IMR-90 (cell line): ENCODE results near the gene LRP11. TPM values are rescaled to one million over a fixed set of nuclear protein-coding genes. Genes with fewer than 3 reads are reported as not detected.

Experiments used
- ATAC-seq: fragments of 200-7000 bp; cut with Tn5 transposase; 2 replicates; pipeline ENCODE4 v1.9.1; 2020; ENCODE audit warnings: low read depth, mild to moderate bottlenecking, moderate library complexity
- BruUV-seq: library from RNA; stranded (reverse); fragments of 400-500 nt; replicated peaks from 2 replicates; lab custom pipeline; 2021; lab: Mats Ljungman, UMichigan
- CTCF ChIA-PET: fragments of 300-600 bp; formaldehyde crosslinking; extraction: SDS; loops from one replicate; lab custom pipeline; 2021; ENCODE audit warnings: antibody characterized with exemption; lab: Yijun Ruan, JAX
- POLR2A ChIA-PET: fragments of 300-600 bp; sonication (Branson Sonifier 250); formaldehyde crosslinking; loops from one replicate; lab custom pipeline; 2022; ENCODE audit warnings: antibody characterized with exemption; ENCODE audit not compliant: unreplicated experiment; lab: Charles Lee
- DNase-seq: peaks from one replicate; pipeline ENCODE4 v3.0.0; 2013
- H2AFZ ChIP-seq: replicated peaks from 2 replicates; pipeline ENCODE3; 2013; ENCODE audit warnings: low read length, mild to moderate bottlenecking; ENCODE audit not compliant: poor library complexity
- H2AK5ac ChIP-seq: 2 replicates; pipeline ENCODE4 v1.6.1; 2013; ENCODE audit warnings: low read depth, low read length, inconsistent platforms
- H2AK9ac ChIP-seq: replicated peaks from 2 replicates; pipeline ENCODE3; 2013; ENCODE audit warnings: mild to moderate bottlenecking, low read depth, low read length, moderate library complexity; ENCODE audit not compliant: poor library complexity
- H2BK120ac ChIP-seq: 2 replicates; pipeline ENCODE4 v1.6.1; 2013; ENCODE audit warnings: low read depth, low read length, inconsistent platforms
- H2BK15ac ChIP-seq: 3 replicates; pipeline ENCODE4 v1.6.1; 2013; ENCODE audit warnings: low read depth, low read length, inconsistent platforms
- H2BK20ac ChIP-seq: 2 replicates; pipeline ENCODE4 v1.6.1; 2013; ENCODE audit warnings: low read depth, mild to moderate bottlenecking, inconsistent platforms, low read length, moderate library complexity
- H2BK5ac ChIP-seq: 2 replicates; pipeline ENCODE4 v1.6.1; 2013; ENCODE audit warnings: mild to moderate bottlenecking, low read depth, low read length, inconsistent platforms; ENCODE audit not compliant: poor library complexity, severe bottlenecking
- H3K14ac ChIP-seq: replicated peaks from 2 replicates; pipeline ENCODE4 v1.6.1; 2013; ENCODE audit warnings: low read depth, low read length, inconsistent platforms
- H3K18ac ChIP-seq: 2 replicates; pipeline ENCODE4 v1.6.1; 2013; ENCODE audit warnings: low read depth, low read length, control low read depth
- H3K23ac ChIP-seq: 2 replicates; pipeline ENCODE4 v1.6.1; 2013; ENCODE audit warnings: low read depth, low read length, inconsistent platforms
- H3K27ac ChIP-seq: 2 replicates; pipeline ENCODE4 v1.5.1; 2013; ENCODE audit warnings: mild to moderate bottlenecking, control low read depth, low read length; ENCODE audit not compliant: insufficient read depth
- H3K27me3 ChIP-seq: 2 replicates; pipeline ENCODE4 v1.6.1; 2013; ENCODE audit warnings: low read length; ENCODE audit not compliant: control insufficient read depth, insufficient read depth
- H3K36me3 ChIP-seq: 2 replicates; pipeline ENCODE4 v1.6.1; 2013; ENCODE audit warnings: low read length, mixed read lengths; ENCODE audit not compliant: control insufficient read depth, insufficient read depth
- H3K4ac ChIP-seq: 2 replicates; pipeline ENCODE4 v1.6.1; 2013; ENCODE audit warnings: low read depth, low read length, inconsistent platforms
- H3K4me1 ChIP-seq: 2 replicates; pipeline ENCODE4 v1.6.1; 2013; ENCODE audit warnings: low read length, mixed read lengths; ENCODE audit not compliant: control insufficient read depth, insufficient read depth
- H3K4me2 ChIP-seq: 2 replicates; pipeline ENCODE4 v1.6.1; 2013; ENCODE audit warnings: low read depth, mild to moderate bottlenecking, control low read depth, low read length, moderate library complexity
- H3K4me3 ChIP-seq: 2 replicates; pipeline ENCODE4 v1.5.1; 2013; ENCODE audit warnings: low read depth, mild to moderate bottlenecking, control low read depth, low read length, moderate library complexity; ENCODE audit not compliant: insufficient read depth
- H3K56ac ChIP-seq: 2 replicates; pipeline ENCODE4 v1.6.1; 2013; ENCODE audit warnings: low read length, inconsistent platforms; ENCODE audit not compliant: insufficient read depth; ENCODE audit errors: extremely low read depth
- H3K79me1 ChIP-seq, 2 experiments: 2 replicates each; pipeline ENCODE4 v1.6.1; 2013; ENCODE audit warnings: low read length in 2 of 2, inconsistent platforms in 1 of 2, low read depth in 1 of 2
- H3K9ac ChIP-seq: 2 replicates; pipeline ENCODE4 v1.6.1; 2013; ENCODE audit warnings: low read depth, low read length, control low read depth
- H3K9me1 ChIP-seq: 2 replicates; pipeline ENCODE4 v1.6.1; 2013; ENCODE audit warnings: low read length, inconsistent platforms; ENCODE audit not compliant: insufficient read depth
- H3K9me3 ChIP-seq: 2 replicates; pipeline ENCODE4 v1.6.1; 2013; ENCODE audit warnings: low read length; ENCODE audit not compliant: control insufficient read depth, insufficient read depth
- H4K20me1 ChIP-seq: 2 replicates; pipeline ENCODE4 v1.6.1; 2013; ENCODE audit warnings: low read length, inconsistent platforms; ENCODE audit not compliant: insufficient read depth
- H4K5ac ChIP-seq: 2 replicates; pipeline ENCODE4 v1.6.1; 2013; ENCODE audit warnings: mild to moderate bottlenecking, low read depth, low read length, control low read depth
- H4K8ac ChIP-seq, 2 experiments: 2 replicates each; pipeline ENCODE4 v1.6.1; 2013; ENCODE audit warnings: low read depth in 2 of 2, low read length in 2 of 2, control low read depth in 1 of 2, inconsistent platforms in 1 of 2
- H4K91ac ChIP-seq: 2 replicates; pipeline ENCODE4 v1.6.1; 2013; ENCODE audit warnings: low read depth, low read length, inconsistent platforms; ENCODE audit not compliant: insufficient read depth
- BHLHE40 ChIP-seq: fragments of 150-350 bp; IDR thresholded peaks from 2 replicates; pipeline ENCODE4 v1.6.1; 2016; ENCODE audit warnings: mild to moderate bottlenecking, low read depth, low read length
- CEBPB ChIP-seq: IDR thresholded peaks from 2 replicates; pipeline ENCODE4 v1.6.1; 2012; ENCODE audit warnings: low read depth, low read length, improper control_type of control experiment
- CHD1 ChIP-seq: IDR thresholded peaks from 2 replicates; pipeline ENCODE4 v1.6.1; 2012; ENCODE audit warnings: low read depth, low read length, improper control_type of control experiment
- CTCF ChIP-seq: conservative IDR thresholded peaks from 2 replicates; pipeline ENCODE4 v1.5.1; 2012; ENCODE audit warnings: mild to moderate bottlenecking, low read depth, low read length, improper control_type of control experiment
- ELK1 ChIP-seq: fragments of 150-350 bp; IDR thresholded peaks from 2 replicates; pipeline ENCODE4 v1.6.1; 2016; ENCODE audit warnings: low read depth, mild to moderate bottlenecking, low read length, moderate library complexity, borderline replicate concordance
- FOS ChIP-seq: fragments of 150-350 bp; IDR thresholded peaks from 2 replicates; pipeline ENCODE4 v1.6.1; 2016; ENCODE audit warnings: low read depth, low read length
- MAFK ChIP-seq: IDR thresholded peaks from 2 replicates; pipeline ENCODE4 v1.6.1; 2012; ENCODE audit warnings: low read depth, low read length, improper control_type of control experiment
- MAZ ChIP-seq: IDR thresholded peaks from 2 replicates; pipeline ENCODE4 v1.6.1; 2012; ENCODE audit warnings: low read depth, mild to moderate bottlenecking, low read length, improper control_type of control experiment, moderate library complexity, borderline replicate concordance
- MXI1 ChIP-seq: IDR thresholded peaks from 2 replicates; pipeline ENCODE4 v1.6.1; 2012; ENCODE audit warnings: low read depth, mild to moderate bottlenecking, low read length, moderate library complexity, borderline replicate concordance
- NFE2L2 ChIP-seq: fragments of 150-350 bp; IDR thresholded peaks from 2 replicates; pipeline ENCODE4 v1.6.1; 2016; ENCODE audit warnings: low read depth, mild to moderate bottlenecking, low read length
- POLR2A ChIP-seq: IDR thresholded peaks from 2 replicates; pipeline ENCODE4 v1.6.1; 2012; ENCODE audit warnings: mild to moderate bottlenecking, low read depth, low read length
- RAD21 ChIP-seq: IDR thresholded peaks from 2 replicates; pipeline ENCODE4 v1.6.1; 2012; ENCODE audit warnings: low read length, improper control_type of control experiment
- RCOR1 ChIP-seq: IDR thresholded peaks from 2 replicates; pipeline ENCODE4 v1.6.1; 2012; ENCODE audit warnings: mild to moderate bottlenecking, low read length, improper control_type of control experiment; ENCODE audit not compliant: insufficient replicate concordance
- RFX5 ChIP-seq: IDR thresholded peaks from 2 replicates; pipeline ENCODE4 v1.8.0; 2012; ENCODE audit warnings: low read depth, mild to moderate bottlenecking, low read length, moderate library complexity
- SMC3 ChIP-seq: fragments of 150-350 bp; IDR thresholded peaks from 2 replicates; pipeline ENCODE4 v1.6.1; 2016; ENCODE audit warnings: low read depth, mild to moderate bottlenecking, antibody characterized with exemption, low read length, moderate library complexity
- USF2 ChIP-seq: fragments of 150-350 bp; IDR thresholded peaks from 2 replicates; pipeline ENCODE4 v1.6.1; 2017; ENCODE audit warnings: mild to moderate bottlenecking, antibody characterized with exemption, low read length, low read depth
- WGBS, 2 experiments: methylation state at CpG; one replicate each; pipeline versions ENCODE4 v1.1.5 to v1.1.7; 2013; ENCODE audit warnings: missing lambda C conversion rate in 2 of 2; ENCODE audit not compliant: insufficient read length in 1 of 2; ENCODE audit errors: extremely low coverage in 2 of 2; 5-methylcytosine and 5-hydroxymethylcytosine counted together
- dilution Hi-C: fragments of 300-500 bp; cut with HindIII; formaldehyde crosslinking; loops from one replicate; pipeline ENCODE4 v1.14.3; 2018; ENCODE audit warnings: low sequenced_read_pairs; ENCODE audit not compliant: unreplicated experiment
- in situ Hi-C: fragments of 300-500 bp; cut with MboI; formaldehyde crosslinking; loops from 3 replicates; pipeline ENCODE4 v1.14.3; 2019; ENCODE audit warnings: low sequenced_read_pairs, inconsistent platforms, mixed read lengths
- intact Hi-C: fragments of 100-400 bp; cut with micrococcal nuclease; formaldehyde crosslinking; loops from 2 replicates; pipeline ENCODE4 v1.10.0; 2022
- polyA plus RNA-seq, 3 experiments: library from polyadenylated mRNA; depleted of rRNA; stranded (reverse); fragments of >200 nt; gene quantifications; 2 replicates each; pipeline ENCODE4 v1.2.3, GENCODE V29; 2012; ENCODE audit warnings: low replicate concordance in 1 of 3
- total RNA-seq: library from RNA; depleted of rRNA; stranded (reverse); fragments of >200 nt; gene quantifications from 2 replicates; pipeline ENCODE4 v1.2.3, GENCODE V29; 2012

Gene LRP11
- total and polyA plus RNA-seq, 2 of the 4 experiments (the other 2 are of a cell fraction) = 48.8 to 63.8 TPM

GRCh38 chr6:149905371-149905910 lies 41.3 kb upstream of the LRP11 start:
- no peak overlapping the region for H3K23ac ChIP-seq
- H3K4ac ChIP-seq = no peak overlapping the region
- no peak overlapping the region for H4K5ac ChIP-seq
- ChIA-PET POLR2A (no interaction called here), CTCF (interaction anchor here (1.5 kb wide), 1 partner anchor 65 kb away, joined by 4 read pairs; no protein-coding TSS in a partner anchor)
- no peak overlapping the region for H2AK5ac ChIP-seq
- H3K4me1 ChIP-seq = no peaks in the 10 kb centered on the region
- H2BK5ac ChIP-seq = no peak overlapping the region
- 69% methylated on average over 10 of the region's 18 CpGs; no CpG with 5 or more reads in 1 of the 2 experiments for WGBS, 2 experiments
- H3K27ac ChIP-seq = no peak overlapping the region
- H3K9ac ChIP-seq = no peak overlapping the region
- DNase-seq = no peak
- H2AFZ ChIP-seq = no peak overlapping the region
- no peak overlapping the region for H2AK9ac ChIP-seq
- no peak overlapping the region for H2BK20ac ChIP-seq
- H3K27me3 ChIP-seq = peaks cover 9% of the 10 kb centered on the region
- no peak overlapping the region for H3K4me3 ChIP-seq
- no peak overlapping the region for H3K56ac ChIP-seq
- no peaks in the 10 kb centered on the region for H3K9me1 ChIP-seq
- no peak overlapping the region for H3K4me2 ChIP-seq
- no peaks in the 10 kb centered on the region for H4K20me1 ChIP-seq
- H2BK120ac ChIP-seq = no peak overlapping the region
- dilution Hi-C loops (no loop called here), in situ Hi-C loops (no loop called here), intact Hi-C loops (no loop called here)
- no peaks in the 10 kb centered on the region for H3K79me1 ChIP-seq
- TF ChIP-seq MAFK (no peak), USF2 (no peak), POLR2A (no peak), CHD1 (no peak), RAD21 (no peak), CTCF (no peak), RCOR1 (no peak), RFX5 (no peak), FOS (no peak), MAZ (no peak), MXI1 (no peak), SMC3 (no peak), ELK1 (no peak), BHLHE40 (no peak), NFE2L2 (no peak), CEBPB (no peak)
- H4K91ac ChIP-seq = no peak overlapping the region
- H3K36me3 ChIP-seq = no peaks in the 10 kb centered on the region
- peaks cover 12% of the 10 kb centered on the region for H3K9me3 ChIP-seq
- no TSS peak for BruUV-seq
- no peak for ATAC-seq
- no peak overlapping the region for H4K8ac ChIP-seq
- H3K18ac ChIP-seq = no peak overlapping the region
- H2BK15ac ChIP-seq = no peak overlapping the region
- H3K14ac ChIP-seq = no peak overlapping the region
